Stimulated activated CD4-positive, alpha-beta T cell treated with anti-CD3 and anti-CD28 coated beads, Interleukin-4, amount 100 ng/mL, for 1 hour (primary cell): ENCODE measurements around the gene FHOD1.

Experiments used
- DNase-seq: peaks from one replicate; pipeline ENCODE4 v3.0.0-alpha.2; 2020

Gene FHOD1

DNA sequence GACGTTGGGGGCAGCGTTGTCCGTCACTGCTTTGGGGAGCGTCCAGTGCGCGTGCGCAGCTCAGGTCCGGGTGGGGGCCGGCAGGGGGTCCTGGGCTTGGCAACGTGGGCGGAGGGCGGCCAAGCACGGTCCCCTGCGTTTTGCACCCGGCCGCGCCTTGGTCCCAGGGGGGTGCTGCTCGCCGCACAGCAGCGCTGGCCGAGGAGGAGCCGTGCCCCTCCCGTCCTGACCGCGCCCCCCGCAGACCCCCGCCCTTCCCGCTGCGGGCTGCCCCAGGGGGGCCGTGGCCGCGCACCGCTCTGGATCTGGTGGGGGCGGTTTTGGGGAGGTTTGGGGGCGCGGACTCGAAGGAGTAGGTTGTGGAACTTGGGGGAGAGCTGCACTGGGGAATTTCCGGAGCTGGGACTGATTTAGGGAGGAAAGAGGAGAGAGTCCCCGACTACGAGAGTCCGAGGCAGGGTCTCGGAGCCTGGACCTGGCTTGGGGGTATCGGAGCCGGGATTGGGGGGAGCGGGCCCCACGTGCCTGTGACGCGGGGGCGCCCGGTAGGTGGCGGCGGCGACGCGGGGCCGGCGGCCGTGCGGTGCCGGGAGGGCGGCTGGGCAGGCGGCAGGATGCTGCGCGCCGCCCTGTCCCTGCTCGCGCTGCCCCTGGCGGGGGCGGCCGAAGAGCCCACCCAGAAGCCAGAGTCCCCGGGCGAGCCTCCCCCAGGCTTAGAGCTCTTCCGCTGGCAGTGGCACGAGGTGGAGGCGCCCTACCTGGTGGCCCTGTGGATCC lies 1.3 kb upstream of the FHOD1 start, which contains the start of gene SLC9A5:
Gene SLC9A5 (plus strand): TSS at position 579 of the 777 bp plus-strand sequence. CDS start 36 bp downstream, at position 615.
- no peak for DNase-seq

DNA sequence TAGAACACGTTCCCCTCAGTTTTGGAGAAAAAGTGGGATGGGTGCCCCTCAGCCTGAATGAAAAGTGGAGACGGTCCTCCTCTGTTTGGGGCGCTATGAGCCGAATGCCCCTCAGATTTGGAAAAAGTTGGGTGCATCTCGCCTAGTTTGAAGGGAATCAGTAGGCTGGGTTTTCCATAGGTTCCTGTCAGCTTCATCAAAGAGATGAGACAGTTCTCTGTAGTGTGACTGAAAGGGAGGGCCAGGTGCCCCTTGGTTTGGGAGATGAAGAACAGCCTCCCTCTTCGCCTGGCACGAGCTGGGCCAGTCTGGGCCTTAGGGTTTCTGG lies 756 bp upstream of the FHOD1 start:
- no peak for DNase-seq

DNA sequence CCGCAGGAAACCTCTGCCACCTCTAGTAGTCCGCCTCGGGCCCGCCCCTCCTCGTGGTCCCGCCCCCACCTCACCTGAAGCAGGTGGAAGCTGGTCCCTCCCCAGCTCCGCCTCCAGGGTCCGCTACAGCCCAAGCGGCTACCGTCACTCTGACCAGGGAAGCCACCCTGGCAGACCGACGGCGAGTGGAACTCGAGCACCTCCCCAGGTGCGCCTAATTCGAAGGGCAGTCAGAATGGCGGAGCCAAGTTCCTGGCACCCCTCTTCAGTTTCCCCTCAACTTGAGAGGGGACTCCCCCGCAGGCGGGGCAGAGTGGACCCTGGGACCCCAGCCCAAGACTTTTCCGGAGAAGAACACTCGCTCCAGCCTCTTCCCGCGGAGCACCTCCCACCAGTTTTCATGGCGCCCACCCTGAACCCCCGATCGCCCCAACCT lies 507 bp downstream of the FHOD1 start:
- DNase-seq = no peak

DNA sequence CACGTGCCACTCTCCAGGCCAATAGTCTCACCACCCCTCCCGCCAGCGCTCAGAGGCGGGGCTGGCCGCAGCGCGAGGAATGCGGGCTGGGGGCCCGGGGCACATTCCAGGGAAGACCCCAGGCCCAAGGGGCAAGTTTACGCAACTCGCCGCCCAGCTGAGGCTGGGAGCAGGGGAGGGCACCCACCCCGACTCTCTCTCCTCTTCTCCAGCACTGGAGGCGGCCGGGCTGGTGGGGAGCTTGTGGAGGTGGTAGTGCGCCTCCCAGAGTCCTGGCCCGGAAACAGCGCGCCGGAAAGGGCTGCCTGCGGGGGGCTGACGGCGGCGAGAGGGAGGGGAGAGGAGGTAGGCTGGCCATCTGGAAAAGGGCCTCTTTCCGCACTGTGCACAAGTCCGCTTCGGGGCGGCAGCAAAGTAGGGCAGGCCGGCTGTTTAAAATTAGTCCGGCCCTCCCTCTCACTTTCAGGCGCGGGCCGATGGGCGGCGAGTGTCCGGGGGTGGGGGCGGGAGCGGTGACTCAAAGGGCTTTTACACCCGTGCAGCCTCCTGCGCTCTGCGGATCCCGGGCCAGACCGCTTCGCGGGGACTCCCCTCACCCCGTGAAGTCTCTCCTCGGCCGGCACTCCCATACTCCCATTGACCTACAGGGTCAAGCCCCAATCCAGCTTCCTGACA lies 1.1 kb downstream of the FHOD1 start:
- DNase-seq = peak; percentile 51

DNA sequence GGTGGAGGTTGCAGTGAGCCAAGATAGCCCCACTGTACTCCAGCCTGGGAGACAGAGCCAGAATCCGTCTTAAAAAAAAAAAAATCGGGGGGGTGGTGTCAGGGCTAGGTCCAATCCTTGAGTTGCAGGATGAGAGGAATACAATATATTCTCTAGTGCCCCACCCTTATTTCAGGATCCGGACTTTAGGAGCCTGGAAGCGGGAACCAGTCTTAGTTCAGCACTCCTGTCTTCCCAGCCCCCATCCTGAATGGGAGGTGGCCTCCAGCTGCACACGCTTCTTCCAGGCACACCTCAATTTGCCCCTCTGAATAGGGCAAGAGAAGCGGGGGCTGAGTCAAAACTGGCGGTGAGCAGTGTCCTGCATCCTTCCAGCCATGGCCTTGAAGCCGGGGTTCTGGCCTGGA lies 1.6 kb downstream of the FHOD1 start:
- no peak for DNase-seq

DNA sequence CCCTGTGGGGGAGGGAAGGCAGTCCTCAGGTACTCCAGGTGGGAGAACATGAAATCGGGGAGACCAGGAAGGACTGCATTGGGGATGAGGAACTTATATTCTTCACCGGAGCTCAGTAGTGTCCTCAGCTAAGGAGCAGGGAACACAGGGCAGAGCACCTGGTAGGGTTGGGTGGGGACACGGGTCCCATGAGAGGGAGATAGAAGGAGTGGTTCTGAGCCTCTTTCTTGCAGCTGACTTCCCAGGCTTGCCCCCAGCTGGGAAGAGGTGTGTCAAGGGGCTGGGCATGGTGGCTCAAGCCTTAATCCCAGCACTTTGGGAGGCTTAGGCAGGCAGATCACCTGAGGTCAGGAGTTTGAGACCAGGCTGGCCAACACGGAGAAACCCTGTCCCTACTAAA lies 2.1 kb downstream of the FHOD1 start:
- DNase-seq = no peak

DNA sequence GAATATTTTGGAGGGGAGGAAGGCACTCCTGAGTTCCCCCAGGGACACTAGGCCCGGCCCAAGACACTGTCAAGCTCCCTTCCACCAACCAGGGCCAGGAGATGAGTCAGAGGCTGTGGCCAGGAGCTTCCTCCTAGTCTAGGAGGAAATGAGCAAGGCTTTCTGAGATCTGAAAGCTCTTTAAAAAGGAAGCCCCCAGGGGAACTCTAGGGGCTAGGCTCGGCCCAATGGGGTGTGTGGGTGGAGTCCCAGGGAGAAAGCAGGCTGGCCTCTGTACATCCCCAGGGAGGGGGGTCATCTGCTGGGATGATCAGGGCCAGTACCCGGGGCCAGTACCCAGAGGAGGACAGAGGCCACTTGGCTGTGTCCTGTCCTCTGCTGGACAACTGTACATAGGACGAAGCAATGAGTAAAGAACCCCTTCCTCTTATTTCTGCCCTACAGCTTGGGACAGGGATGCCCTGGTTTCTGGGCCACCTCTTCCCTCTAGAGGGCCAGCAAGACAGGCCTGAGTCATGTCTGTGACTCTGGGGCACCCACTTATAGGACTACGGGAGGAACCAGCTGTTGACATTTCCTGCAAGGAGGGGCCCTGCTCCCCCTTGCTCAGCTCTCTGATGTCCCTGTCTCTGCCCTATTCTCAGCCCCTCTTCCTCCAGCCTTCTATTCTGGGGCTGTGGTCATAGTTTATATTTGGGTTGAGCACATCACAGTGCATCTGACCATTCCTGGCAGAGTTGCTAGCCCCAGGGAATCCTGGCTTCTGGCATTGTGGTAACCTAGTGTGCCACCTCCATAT lies 2.7 kb downstream of the FHOD1 start:
- peak; percentile 73 for DNase-seq

DNA sequence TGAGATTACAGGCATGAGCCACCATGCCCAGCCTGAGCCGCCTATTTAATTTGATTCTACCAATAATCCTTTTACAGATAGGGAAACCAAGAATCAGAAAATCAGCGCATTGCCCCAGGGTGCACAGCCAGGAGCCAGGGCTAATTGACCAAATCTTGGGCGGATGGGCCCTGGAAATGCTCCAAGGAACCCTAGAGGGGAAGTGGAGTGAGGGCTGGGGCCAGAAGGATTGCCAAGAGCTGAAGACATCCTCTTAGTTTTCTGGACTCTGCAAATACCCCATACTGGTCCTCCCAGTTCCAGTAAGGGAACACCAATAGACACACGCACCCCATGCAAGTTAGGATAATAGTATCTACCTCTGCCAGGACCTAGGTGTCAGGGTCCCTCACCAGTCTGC lies 3.8 kb downstream of the FHOD1 start:
- no peak for DNase-seq

DNA sequence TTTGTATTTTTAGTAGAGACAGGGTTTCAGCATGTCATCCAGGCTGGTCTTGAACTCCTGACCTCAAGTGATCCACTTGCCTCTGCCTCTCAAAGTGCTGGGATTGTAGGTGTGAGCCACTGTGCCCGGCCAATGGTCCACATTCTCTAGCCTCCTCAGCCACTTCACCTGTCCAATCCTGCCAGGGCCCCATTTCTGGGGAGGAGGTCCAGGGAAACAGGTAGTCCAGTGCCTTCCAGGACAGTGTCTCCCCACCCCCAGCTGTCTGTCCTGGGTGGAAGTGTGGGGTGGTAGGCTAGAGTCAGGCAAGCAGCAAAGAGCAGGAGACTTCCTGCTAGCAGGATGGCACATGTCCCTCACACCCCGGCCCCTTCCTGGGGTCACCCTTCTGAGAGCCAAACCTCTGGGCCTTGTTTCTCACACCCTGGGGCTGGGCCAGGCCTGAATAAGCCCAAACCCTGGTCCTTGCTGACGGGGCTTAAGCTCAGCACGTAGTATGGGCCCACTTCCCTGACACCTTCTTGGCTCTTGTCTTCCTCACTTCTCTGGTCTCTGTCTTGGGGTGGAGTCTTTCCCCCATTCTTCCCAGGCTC lies 5.0 kb downstream of the FHOD1 start:
- no peak for DNase-seq

DNA sequence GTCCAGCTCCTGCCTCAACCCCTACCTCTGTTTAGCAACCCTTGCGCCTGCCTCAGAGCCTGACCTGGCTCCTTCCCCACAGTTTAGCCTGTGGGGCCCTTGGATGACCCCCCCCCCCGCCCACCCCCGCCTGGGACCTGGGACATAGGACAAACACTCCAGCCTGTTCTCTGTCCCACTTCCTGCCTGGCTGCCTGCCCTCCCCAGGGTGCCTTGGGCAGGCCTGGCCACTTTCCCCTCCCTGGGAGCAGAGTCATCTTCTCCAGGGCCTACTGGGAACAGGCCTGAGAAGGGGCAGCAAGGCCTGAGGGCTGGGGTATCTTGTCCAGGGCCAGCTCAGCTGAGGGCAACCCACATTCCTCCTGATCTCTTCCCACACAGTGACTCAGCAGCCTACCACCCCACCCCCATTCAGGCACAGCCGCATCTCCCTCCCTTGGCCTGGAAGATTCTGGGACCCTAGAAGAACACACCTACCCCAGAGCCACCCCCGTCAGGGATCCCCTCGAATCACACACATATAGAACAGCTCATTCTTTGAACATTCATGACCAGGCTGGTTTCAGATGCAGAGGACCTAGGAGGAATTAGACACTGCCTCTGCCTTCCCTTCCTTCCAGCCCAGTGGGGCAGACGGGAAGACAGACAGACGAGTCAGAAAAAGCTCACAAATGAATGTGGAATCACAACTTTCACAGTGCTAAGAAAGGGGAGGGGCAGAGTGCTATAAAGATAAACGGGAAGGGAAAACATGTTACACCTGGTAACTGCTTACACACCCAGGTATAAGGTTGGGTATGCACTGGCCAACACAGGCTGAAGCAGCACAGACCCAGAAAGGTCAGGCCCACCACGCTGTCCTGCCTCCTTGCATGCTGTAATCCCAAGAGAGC lies 6.0 kb downstream of the FHOD1 start:
- no peak for DNase-seq

DNA sequence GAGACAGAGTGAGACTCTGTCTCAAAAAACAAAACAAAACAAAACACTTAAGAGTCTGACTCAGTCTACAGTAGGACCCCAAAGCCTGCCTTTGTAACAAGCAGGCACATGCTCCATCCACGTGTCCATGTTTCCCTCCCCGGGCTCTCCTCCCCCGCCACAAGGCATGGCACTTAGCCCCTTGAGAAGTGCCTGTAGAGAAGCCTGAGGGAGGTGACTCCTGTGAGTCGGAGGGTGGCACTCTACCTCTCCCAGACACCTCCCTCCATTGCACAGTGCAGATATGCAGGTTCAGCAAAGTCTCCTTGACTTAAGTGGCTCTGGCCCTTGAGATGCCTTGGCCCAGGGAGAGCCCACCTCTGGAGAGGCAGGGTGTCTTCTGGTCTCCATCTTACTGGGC lies 6.8 kb downstream of the FHOD1 start:
- DNase-seq = no peak

DNA sequence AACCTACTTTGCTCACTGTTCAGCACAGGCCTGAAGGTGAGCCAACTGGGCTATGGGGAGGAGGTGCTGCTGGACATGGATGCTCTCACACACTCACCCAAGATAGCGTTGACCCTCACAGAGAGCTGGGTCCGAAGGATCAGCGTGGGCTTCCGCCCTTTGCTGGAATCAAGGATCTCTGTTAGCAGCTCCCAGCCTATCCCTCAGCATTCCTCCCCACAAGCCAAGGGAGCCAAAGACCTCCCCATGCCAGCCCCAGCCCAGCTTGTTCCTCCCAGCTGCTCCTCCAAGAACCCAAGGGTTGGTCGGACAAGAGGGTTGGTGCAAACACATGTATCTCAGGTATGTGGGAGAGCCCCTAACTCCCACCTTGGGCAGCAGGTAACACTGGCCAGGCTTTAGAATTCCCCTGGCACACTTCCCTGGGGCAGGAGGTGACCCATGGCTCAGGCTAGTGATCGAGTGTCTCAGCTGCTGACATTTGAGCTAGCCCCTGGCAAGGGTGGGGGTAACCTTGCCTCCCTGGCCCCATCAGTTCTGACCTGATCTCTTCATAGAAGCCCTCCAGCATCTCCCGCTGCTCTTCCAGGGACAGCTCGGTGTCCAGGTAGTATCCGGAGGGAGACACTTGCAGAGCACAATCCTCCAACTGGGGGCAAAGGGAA lies 8.3 kb downstream of the FHOD1 start:
- no peak for DNase-seq

DNA sequence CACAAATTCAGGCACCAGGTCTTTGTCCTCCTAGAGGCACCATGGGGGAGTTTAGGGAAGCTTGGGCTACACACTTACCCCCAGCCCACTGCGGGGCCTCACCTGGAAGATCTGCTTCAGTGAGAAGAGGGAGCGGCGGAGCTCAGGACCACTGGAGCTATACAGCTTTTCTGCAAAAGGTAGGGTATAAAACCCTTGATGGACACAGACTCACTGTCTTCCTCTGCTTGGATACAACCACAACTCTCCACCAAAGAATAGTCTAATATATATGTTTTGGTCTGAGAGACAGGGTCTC lies 9.1 kb downstream of the FHOD1 start:
- DNase-seq = no peak

DNA sequence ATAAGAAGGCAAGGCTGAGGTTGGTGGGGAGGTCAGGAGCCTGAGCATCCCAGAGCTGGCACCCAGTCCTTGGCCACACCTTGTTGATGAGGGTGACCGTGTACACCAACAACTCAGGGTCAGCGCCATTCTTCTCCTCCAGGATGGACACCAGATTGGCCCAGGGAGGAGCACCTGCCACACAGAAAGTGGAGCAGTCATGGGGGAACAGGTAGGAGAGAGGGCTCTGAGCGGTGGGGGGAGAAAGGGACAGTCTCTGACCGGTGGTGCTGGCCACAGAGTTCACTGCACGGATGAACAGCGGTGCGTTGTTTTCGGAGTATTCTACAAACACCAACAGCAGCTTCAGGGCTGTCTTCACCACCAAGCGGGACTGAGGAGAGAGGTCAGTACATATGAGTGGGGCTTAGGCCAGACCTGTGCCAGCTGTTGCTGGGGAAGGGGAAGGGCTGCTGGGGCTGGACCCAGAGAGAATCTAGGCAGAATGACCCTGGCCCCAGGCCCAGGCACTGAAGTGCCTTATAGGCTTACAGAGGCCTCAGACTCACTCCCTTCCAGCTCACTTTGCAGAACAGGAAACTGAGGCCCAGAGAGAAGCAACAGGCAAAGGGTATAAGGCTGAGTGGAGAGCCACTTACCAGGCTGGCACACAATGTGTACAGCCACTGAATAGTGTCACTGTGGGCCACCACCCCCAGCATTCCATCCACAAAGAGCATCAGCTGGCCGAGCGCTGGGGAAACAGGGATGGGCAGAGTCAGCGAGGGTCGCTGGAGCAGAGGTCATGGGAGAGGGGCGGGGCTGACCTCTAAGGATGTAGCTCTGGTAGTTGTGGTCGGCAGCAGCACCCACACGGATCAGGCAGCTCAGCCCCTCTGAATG lies 9.6 kb downstream of the FHOD1 start:
- no peak for DNase-seq

DNA sequence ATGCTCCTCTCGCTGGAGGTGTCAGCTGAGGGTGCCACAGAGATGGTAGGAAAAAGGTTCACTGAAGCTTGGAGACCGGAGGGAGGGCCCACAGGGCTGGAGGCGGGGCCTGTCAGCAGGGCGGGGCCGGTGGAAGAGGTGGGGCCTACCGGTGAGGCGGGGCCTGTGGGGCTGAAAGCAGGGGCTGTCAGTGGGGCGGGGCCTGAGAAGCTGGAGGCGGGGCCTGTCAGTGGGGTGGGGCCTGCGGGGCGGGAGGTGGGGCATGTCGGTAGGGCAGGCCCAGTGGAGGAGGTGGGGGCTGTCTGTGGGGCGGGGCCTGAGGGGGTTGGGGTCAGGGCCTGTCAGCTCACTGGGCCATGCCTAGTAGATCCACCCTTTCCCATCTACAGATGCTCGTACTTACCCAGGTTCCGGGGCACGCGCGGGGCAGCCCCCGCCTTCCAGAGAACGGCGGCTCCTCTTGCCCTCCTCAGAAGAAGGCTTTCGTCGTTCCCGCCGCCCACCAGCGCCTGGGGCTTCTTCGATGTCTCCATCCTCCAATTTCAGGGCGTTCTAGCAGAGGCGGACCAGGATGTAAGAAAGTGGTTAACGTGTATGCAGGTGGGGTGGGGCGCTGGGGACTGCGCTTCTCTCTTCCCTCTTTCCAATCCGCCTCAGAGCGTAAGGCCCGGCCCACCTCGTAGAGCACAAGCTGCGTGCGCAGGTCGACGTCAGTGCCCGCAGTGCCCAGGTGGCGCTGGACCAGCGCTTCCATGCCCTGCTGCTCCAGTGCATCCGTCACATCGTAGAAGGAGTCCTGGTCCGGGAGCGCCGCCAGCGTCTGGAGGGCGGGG lies 10.5 kb downstream of the FHOD1 start:
- peak; percentile 74 for DNase-seq

DNA sequence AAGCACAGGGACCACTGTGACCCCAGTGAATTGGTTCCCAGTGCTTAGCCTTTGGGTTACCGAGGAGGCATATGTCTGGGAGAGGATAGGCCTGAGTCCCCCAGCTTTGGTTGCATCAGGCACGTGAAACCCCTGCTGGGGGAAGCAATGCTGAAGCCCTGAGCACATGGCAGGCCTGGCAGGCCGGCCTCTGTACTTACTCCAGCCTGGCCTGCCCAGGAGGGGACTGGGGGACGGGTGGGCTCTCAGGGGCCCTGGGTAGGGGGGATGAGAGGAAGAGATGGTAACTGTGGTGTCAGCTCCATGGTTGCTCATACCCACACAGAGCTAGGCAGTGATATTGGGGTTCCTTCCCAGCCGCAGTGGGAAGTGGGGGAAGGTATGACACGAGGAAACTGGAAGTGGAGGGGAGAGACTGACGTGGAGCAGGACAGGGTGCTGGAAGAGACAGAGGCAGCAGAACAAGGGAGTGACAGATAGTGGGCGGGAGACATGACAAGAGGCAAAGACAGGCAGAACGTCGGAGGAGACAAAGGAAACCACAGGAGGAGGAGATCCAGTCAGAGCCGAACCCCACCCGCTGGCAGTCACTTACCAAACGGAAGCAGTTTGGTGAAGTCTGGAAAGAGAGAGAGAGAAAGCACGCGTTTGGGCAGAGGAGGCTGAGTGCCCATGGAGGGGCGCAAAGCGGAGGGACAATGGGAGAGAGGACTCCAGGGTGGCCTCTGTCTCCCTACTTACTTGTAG lies 11.3 kb downstream of the FHOD1 start:
- DNase-seq = peak; percentile 33

DNA sequence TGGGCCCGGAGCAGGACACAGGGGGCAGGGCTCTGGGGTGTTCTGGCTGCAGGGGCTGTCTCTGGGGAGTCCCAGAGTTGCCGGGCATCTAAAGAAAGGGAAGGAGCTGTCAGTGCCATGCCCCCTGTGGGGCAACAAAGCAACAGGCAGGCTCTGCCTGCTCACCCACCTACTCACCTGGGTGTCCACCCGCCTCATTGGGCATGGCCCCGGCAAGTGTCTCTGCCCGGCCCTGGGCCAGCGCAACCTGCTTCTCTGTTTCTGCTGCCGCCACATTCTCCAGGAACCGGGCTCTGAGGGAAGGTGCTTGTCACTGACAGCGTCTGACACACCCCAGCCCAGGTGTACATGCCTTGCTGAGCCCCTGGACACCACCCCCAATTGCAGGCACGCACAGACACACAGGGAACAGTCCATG lies 13.1 kb downstream of the FHOD1 start:
- no peak for DNase-seq

DNA sequence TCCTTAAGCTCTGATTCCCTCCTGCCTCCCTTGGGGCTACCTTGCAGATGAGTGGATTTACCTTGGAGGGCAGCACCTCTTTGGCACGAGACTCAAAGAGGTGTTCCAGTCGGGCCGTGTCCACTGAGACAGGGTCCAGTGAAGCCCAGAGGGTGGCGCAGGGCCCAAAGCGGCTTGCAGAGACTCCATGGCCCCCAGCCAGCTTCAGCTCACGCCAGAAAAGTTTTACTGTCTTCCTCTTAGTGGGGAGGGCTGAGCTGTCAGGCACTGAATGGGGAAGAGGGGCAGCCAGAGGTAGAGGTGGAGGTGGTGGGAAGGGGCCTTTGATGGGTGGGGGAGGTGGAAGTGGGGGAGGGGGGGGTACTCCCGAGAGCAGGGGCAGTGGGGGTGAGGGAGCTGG lies 13.7 kb downstream of the FHOD1 start:
- DNase-seq = no peak
